Lower leg skin (tissue), 3 donors: ENCODE measurements around the gene NPSR1.

Experiments used
- CTCF ChIP-seq, 3 donors: fragments of 450-650 bp; IDR thresholded peaks; one replicate each; pipeline ENCODE4 v1.5.1; 2016; ENCODE audit warnings: antibody characterized with exemption in 3 of 3, mild to moderate bottlenecking in 3 of 3, moderate library complexity in 2 of 3
- POLR2A ChIP-seq, 2 donors: fragments of 450-650 bp; IDR thresholded peaks; one replicate each; pipeline ENCODE4 v1.6.1; 2016 to 2017; ENCODE audit warnings: antibody characterized with exemption in 2 of 2, mild to moderate bottlenecking in 1 of 2, moderate library complexity in 1 of 2

- no peak for TF ChIP-seq POLR2A (IDR thresholded peaks at IDR 0.05)
- no peak for TF ChIP-seq CTCF (IDR thresholded peaks at IDR 0.05)
Measured at GRCh38 chr7:34780546-34780945, 122.5 kb downstream of the NPSR1 start.
